ENCODE results near the gene TANGO6.

DNA sequence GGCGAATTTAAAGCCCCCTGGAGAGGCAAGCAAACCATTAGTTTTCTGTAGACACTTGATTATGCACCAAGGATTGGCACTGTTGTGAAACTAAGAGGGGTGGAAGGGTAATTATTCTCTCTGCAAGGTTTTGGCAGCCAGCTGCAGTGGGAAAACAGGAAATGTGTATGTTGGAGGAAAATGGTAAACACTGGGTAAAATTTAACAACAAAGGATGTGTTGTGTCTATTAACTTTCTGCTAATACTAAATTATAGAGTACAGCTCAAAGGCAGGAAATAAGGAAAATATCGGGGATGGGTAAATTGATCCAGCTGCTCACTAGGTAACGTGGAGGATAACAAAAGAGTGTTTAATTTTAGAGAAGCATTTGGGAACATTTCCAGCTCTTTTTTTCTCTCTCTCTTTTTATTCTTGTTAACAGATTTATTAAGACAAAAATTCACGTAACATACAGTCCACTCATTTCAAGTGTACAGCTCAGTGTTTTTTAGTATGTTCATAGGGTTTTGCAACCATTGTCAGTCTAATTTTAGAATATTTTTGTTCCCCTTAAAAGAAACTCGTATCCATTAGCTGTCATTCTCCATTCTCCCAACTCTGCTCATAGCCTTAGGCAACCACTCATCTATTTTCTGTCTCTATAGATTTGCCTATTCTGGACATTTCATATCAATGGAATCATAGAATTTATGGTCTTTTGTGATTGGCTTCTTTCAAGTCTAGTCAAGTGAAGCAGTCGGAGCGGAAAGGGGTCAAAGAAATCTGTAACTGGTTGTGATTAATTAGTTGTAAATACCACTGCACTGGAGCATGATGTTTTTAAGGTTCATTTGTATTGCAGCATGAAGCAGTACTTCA is 41.8 kb downstream of the TANGO6 start:
- TF ChIP-seq, protein P1, sequence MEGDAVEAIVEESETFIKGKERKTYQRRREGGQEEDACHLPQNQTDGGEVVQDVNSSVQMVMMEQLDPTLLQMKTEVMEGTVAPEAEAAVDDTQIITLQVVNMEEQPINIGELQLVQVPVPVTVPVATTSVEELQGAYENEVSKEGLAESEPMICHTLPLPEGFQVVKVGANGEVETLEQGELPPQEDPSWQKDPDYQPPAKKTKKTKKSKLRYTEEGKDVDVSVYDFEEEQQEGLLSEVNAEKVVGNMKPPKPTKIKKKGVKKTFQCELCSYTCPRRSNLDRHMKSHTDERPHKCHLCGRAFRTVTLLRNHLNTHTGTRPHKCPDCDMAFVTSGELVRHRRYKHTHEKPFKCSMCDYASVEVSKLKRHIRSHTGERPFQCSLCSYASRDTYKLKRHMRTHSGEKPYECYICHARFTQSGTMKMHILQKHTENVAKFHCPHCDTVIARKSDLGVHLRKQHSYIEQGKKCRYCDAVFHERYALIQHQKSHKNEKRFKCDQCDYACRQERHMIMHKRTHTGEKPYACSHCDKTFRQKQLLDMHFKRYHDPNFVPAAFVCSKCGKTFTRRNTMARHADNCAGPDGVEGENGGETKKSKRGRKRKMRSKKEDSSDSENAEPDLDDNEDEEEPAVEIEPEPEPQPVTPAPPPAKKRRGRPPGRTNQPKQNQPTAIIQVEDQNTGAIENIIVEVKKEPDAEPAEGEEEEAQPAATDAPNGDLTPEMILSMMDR (IDR thresholded peaks at IDR 0.05 in 2 of 3, conservative IDR thresholded peaks at IDR 0.05 in 1 of 3; ENCODE audit: control insufficient read depth in 2 of 3, extremely low read depth in 1 of 3, insufficient read depth in 1 of 3, low read depth in 3 of 3, low read length in 3 of 3) = no peak
- TF ChIP-seq BCL11A (IDR thresholded peaks at IDR 0.05; ENCODE audit: low read depth, low read length) (no peak), ESRRA (IDR thresholded peaks at IDR 0.05; ENCODE audit: low read length) (no peak), MYC (IDR thresholded peaks at IDR 0.05; ENCODE audit: insufficient read depth, insufficient read length, insufficient replicate concordance, low read length, severe bottlenecking) (no peak), SIN3A (IDR thresholded peaks at IDR 0.05; ENCODE audit: low read depth, low read length) (no peak)
